Colonic mucosa (tissue), 4 donors: ENCODE results near the gene HCLS1. TPM values are rescaled to one million over a fixed set of nuclear protein-coding genes. Genes with fewer than 3 reads are reported as not detected.

Experiments
- DNase-seq: peaks from one replicate; pipeline ENCODE4 v3.0.0-alpha.2; 2020
- H3K27ac ChIP-seq: fragments of 200-600 bp; one replicate; pipeline ENCODE4 v1.8.0; 2021
- H3K27me3 ChIP-seq: fragments of 200-600 bp; one replicate; pipeline ENCODE4 v1.8.0; 2021
- H3K36me3 ChIP-seq: fragments of 200-600 bp; one replicate; pipeline ENCODE4 v1.8.0; 2021
- H3K4me1 ChIP-seq: fragments of 200-600 bp; one replicate; pipeline ENCODE4 v1.8.0; 2021; ENCODE audit warnings: mild to moderate bottlenecking
- H3K4me3 ChIP-seq: fragments of 200-600 bp; one replicate; pipeline ENCODE4 v1.8.0; 2021
- H3K9ac ChIP-seq, 2 donors: one replicate each; pipeline ENCODE4 v1.7.0; 2013; ENCODE audit warnings: control low read depth in 2 of 2, low read depth in 2 of 2, low read length in 2 of 2
- H3K9me3 ChIP-seq: fragments of 200-600 bp; one replicate; pipeline ENCODE4 v1.8.0; 2021
- CTCF ChIP-seq: fragments of 200-600 bp; IDR thresholded peaks from one replicate; pipeline ENCODE4 v1.8.0; 2022; ENCODE audit warnings: antibody characterized with exemption, mild to moderate bottlenecking
- intact Hi-C: fragments of 100-400 bp; cut with DNase I; formaldehyde crosslinking; loops from one replicate; pipeline ENCODE4 v1.14.1; 2022
- total RNA-seq, 2 donors: library from RNA; stranded (reverse); fragmentation: NEBNext Ultra II Directional in 1 of 2; extraction: Animal tissue kit (Norgen Biotek cat#: 25700) in 1 of 2; gene quantifications; one replicate each; pipeline ENCODE4 v1.2.1, GENCODE V29; 2021
- donor health status: healthy.
- donor health status: DM: no; HTN: no; CAD: no.
- donor health status: DM: no; HTN: no; CAD: no.

HCLS1 gene
- total RNA-seq, 2 donors from 2014 or later: 9.2 to 10.0 TPM

GRCh38 chr3:121642601-121643314, 17.9 kb downstream of the HCLS1 start:
- Histone ChIP-seq H3K36me3 (no peaks in the 10 kb centered on the region), H3K4me3 (no peak overlapping the region), H3K9ac (no peak overlapping the region), H3K27ac (no peak overlapping the region), H3K4me1 (no peaks in the 10 kb centered on the region), H3K9me3 (no peaks in the 10 kb centered on the region), H3K27me3 (no peaks in the 10 kb centered on the region)
- intact Hi-C loops: no loop called here
- no peak for TF ChIP-seq CTCF
- no peak for DNase-seq

GRCh38 chr3:121641127-121641526, 19.6 kb downstream of the HCLS1 start:
- intact Hi-C loops: no loop called here

GRCh38 chr3:121637922-121638321, 22.8 kb downstream of the HCLS1 start:
- TF ChIP-seq CTCF: no peak
- Histone ChIP-seq H3K27me3 (no peaks in the 10 kb centered on the region), H3K9ac (no peak overlapping the region), H3K4me1 (no peaks in the 10 kb centered on the region), H3K27ac (no peak overlapping the region), H3K9me3 (no peaks in the 10 kb centered on the region), H3K4me3 (no peak overlapping the region), H3K36me3 (no peaks in the 10 kb centered on the region)
- intact Hi-C loops: no loop called here
- DNase-seq: no peak

More at GRCh38 chr3:121641127-121641526, 19.6 kb downstream of the HCLS1 start:
- no peak for TF ChIP-seq CTCF
- Histone ChIP-seq H3K4me1 (no peaks in the 10 kb centered on the region), H3K27me3 (no peaks in the 10 kb centered on the region), H3K27ac (no peak overlapping the region), H3K9ac (no peak overlapping the region), H3K4me3 (no peak overlapping the region), H3K36me3 (no peaks in the 10 kb centered on the region), H3K9me3 (no peaks in the 10 kb centered on the region)
- DNase-seq: no peak

GRCh38 chr3:121630355-121630754, 30.3 kb downstream of the HCLS1 start:
- H3K4me1 ChIP-seq: no peaks in the 10 kb centered on the region
- no peak for TF ChIP-seq CTCF
- H3K36me3 ChIP-seq: no peaks in the 10 kb centered on the region
- no peak for DNase-seq
- H3K27me3 ChIP-seq: no peaks in the 10 kb centered on the region
- intact Hi-C loops: no loop called here
- H3K9ac ChIP-seq: no peak overlapping the region
- H3K27ac ChIP-seq: no peak overlapping the region
- no peak overlapping the region for H3K4me3 ChIP-seq
- H3K9me3 ChIP-seq: no peaks in the 10 kb centered on the region

GRCh38 chr3:121629601-121630000, 31.1 kb downstream of the HCLS1 start:
- intact Hi-C loops: no loop called here
- no peak for DNase-seq
- Histone ChIP-seq H3K4me3 (no peak overlapping the region), H3K9me3 (no peaks in the 10 kb centered on the region), H3K36me3 (no peaks in the 10 kb centered on the region), H3K27me3 (no peaks in the 10 kb centered on the region), H3K4me1 (no peaks in the 10 kb centered on the region), H3K9ac (no peak overlapping the region), H3K27ac (no peak overlapping the region)
- TF ChIP-seq CTCF: no peak
